PC-3 (cell line): ENCODE measurements around the gene GGCX. TPM values are rescaled to one million over a fixed set of nuclear protein-coding genes. Genes with fewer than 3 reads are reported as not detected.

ENCODE experiments used
- ATAC-seq: fragments of 200-7000 bp; cut with Tn5 transposase; 2 replicates; pipeline ENCODE4 v1.9.1; 2020; ENCODE audit warnings: mild to moderate bottlenecking, moderate library complexity
- BruUV-seq: library from RNA; stranded (reverse); fragments of 400-500 nt; replicated peaks from 2 replicates; lab custom pipeline; 2021; lab: Mats Ljungman, UMichigan
- CTCF ChIA-PET: fragments of 300-600 bp; sonication (Branson Sonifier 250); formaldehyde crosslinking; loops from one replicate; lab custom pipeline; 2022; ENCODE audit warnings: antibody characterized with exemption; lab: Charles Lee
- POLR2A ChIA-PET: fragments of 300-600 bp; sonication (Branson Sonifier 250); formaldehyde crosslinking; loops from one replicate; lab custom pipeline; 2022; ENCODE audit warnings: antibody characterized with exemption; ENCODE audit not compliant: unreplicated experiment; lab: Charles Lee
- DNase-seq: peaks from one replicate; pipeline ENCODE4 v3.0.0-alpha.2; 2015
- H2AFZ ChIP-seq: fragments of 300-600 bp; sonication (generic); 2 replicates; pipeline ENCODE4 v1.6.0; 2016; ENCODE audit warnings: antibody characterized with exemption, low read length
- H3F3A ChIP-seq: fragments of 300-600 bp; sonication (generic); one replicate; pipeline ENCODE4 v1.6.0; 2017; ENCODE audit warnings: antibody characterized with exemption, low read length, control low read depth, mild to moderate bottlenecking; ENCODE audit not compliant: unreplicated experiment
- H3K27ac ChIP-seq: fragments of 300-600 bp; sonication (generic); 2 replicates; pipeline ENCODE4 v1.5.1; 2016; ENCODE audit warnings: mild to moderate bottlenecking, low read length
- H3K27me3 ChIP-seq: fragments of 300-600 bp; sonication (generic); 2 replicates; pipeline ENCODE4 v1.6.1; 2016; ENCODE audit warnings: low read length, mixed read lengths
- H3K36me3 ChIP-seq: fragments of 300-600 bp; sonication (generic); 2 replicates; pipeline ENCODE4 v1.6.1; 2016; ENCODE audit warnings: low read depth, mixed run types, low read length, mixed read lengths
- H3K4me1 ChIP-seq: fragments of 300-600 bp; sonication (generic); 2 replicates; pipeline ENCODE4 v1.5.1; 2016; ENCODE audit warnings: low read length; ENCODE audit not compliant: insufficient read depth
- H3K4me2 ChIP-seq: fragments of 300-600 bp; sonication (generic); 2 replicates; pipeline ENCODE4 v1.6.0; 2016; ENCODE audit warnings: low read length
- H3K4me3 ChIP-seq: fragments of 300-600 bp; sonication (generic); 2 replicates; pipeline ENCODE4 v1.5.1; 2016; ENCODE audit warnings: mild to moderate bottlenecking, low read length, mixed read lengths
- H3K79me2 ChIP-seq: fragments of 300-600 bp; sonication (generic); 2 replicates; pipeline ENCODE4 v1.6.1; 2017; ENCODE audit warnings: low read length, mixed read lengths
- H3K9ac ChIP-seq: fragments of 300-600 bp; sonication (generic); 2 replicates; pipeline ENCODE4 v1.6.0; 2016; ENCODE audit warnings: mild to moderate bottlenecking, low read length
- H3K9me2 ChIP-seq: fragments of 300-600 bp; sonication (generic); replicated peaks from 2 replicates; pipeline ENCODE4 v1.6.1; 2016; ENCODE audit warnings: mixed run types, low read length, mixed read lengths
- H3K9me3 ChIP-seq: fragments of 300-600 bp; sonication (generic); 2 replicates; pipeline ENCODE4 v1.6.1; 2016; ENCODE audit warnings: low read length, mixed read lengths
- H4K20me1 ChIP-seq: fragments of 300-600 bp; sonication (generic); 2 replicates; pipeline ENCODE4 v1.6.1; 2016; ENCODE audit warnings: low read length, mixed read lengths
- EZH2 ChIP-seq: fragments of 300-600 bp; sonication (generic); IDR thresholded peaks from one replicate; pipeline ENCODE4 v1.6.1; 2017; ENCODE audit warnings: antibody characterized with exemption, mild to moderate bottlenecking, low read length; ENCODE audit not compliant: unreplicated experiment
- EZH2phosphoT487 ChIP-seq: fragments of 300-600 bp; sonication (generic); IDR thresholded peaks from 2 replicates; pipeline ENCODE4 v1.6.1; 2018; ENCODE audit warnings: mild to moderate bottlenecking, antibody characterized with exemption, low read length, borderline replicate concordance
- intact Hi-C: fragments of 100-400 bp; cut with micrococcal nuclease; formaldehyde crosslinking; loops from 2 replicates; pipeline ENCODE4 v1.9.0; 2023
- total RNA-seq: library from RNA; depleted of rRNA; stranded (reverse); fragments of >200 nt; gene quantifications from 2 replicates; pipeline ENCODE4 v1.2.3, GENCODE V29; 2014
- TF ChIP-seq, protein P1 (sequence below): fragments of 300-600 bp; sonication (generic); conservative IDR thresholded peaks from 2 replicates; pipeline ENCODE4 v1.5.1; 2017; ENCODE audit warnings: antibody characterized with exemption, low read depth, mild to moderate bottlenecking, low read length

Gene GGCX
- total RNA-seq, 1 experiment from 2014 or later = 46.7 TPM

DNA sequence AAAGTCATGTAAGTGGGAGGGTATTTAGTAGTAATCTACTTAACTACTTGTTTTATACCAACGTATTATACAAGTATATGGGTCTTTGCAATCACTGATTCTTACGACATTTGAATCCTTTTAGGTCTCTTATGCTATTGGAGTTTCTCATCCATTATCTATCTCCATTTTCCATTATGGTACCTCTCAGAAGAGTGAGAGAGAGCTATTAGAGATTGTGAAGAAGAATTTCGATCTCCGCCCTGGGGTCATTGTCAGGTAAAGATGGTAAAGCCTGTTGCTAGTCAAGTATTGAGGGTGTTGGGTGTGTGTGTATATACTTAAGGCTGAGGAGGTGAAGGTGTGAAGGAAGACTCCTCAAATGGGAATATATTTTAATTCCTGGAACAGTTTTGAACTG is 18.5 kb downstream of the GGCX start:
- no peak overlapping the region for H3K27ac ChIP-seq
- peaks cover 58% of the 10 kb centered on the region for H3K36me3 ChIP-seq
- peaks cover 54% of the 10 kb centered on the region for H3K79me2 ChIP-seq
- H4K20me1 ChIP-seq = peaks cover 63% of the 10 kb centered on the region
- intact Hi-C loops = no loop called here
- H3K27me3 ChIP-seq = no peaks in the 10 kb centered on the region
- no peaks in the 10 kb centered on the region for H3K9me2 ChIP-seq
- ChIA-PET CTCF (no interaction called here), POLR2A (no interaction called here)
- peak overlapping the region; percentile 95 for H3K4me3 ChIP-seq
- H3K9ac ChIP-seq = no peak overlapping the region
- H3K9me3 ChIP-seq = no peaks in the 10 kb centered on the region
- H3K4me2 ChIP-seq = peak overlapping the region; percentile 99
- no TSS peak for BruUV-seq
- ATAC-seq (no peak), DNase-seq (no peak)
- no peak overlapping the region for H2AFZ ChIP-seq
- peaks cover 71% of the 10 kb centered on the region for H3F3A ChIP-seq
- TF ChIP-seq, protein P1, sequence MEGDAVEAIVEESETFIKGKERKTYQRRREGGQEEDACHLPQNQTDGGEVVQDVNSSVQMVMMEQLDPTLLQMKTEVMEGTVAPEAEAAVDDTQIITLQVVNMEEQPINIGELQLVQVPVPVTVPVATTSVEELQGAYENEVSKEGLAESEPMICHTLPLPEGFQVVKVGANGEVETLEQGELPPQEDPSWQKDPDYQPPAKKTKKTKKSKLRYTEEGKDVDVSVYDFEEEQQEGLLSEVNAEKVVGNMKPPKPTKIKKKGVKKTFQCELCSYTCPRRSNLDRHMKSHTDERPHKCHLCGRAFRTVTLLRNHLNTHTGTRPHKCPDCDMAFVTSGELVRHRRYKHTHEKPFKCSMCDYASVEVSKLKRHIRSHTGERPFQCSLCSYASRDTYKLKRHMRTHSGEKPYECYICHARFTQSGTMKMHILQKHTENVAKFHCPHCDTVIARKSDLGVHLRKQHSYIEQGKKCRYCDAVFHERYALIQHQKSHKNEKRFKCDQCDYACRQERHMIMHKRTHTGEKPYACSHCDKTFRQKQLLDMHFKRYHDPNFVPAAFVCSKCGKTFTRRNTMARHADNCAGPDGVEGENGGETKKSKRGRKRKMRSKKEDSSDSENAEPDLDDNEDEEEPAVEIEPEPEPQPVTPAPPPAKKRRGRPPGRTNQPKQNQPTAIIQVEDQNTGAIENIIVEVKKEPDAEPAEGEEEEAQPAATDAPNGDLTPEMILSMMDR = no peak
- TF ChIP-seq EZH2phosphoT487 = no peak
- H3K4me1 ChIP-seq = peaks cover 22% of the 10 kb centered on the region

DNA sequence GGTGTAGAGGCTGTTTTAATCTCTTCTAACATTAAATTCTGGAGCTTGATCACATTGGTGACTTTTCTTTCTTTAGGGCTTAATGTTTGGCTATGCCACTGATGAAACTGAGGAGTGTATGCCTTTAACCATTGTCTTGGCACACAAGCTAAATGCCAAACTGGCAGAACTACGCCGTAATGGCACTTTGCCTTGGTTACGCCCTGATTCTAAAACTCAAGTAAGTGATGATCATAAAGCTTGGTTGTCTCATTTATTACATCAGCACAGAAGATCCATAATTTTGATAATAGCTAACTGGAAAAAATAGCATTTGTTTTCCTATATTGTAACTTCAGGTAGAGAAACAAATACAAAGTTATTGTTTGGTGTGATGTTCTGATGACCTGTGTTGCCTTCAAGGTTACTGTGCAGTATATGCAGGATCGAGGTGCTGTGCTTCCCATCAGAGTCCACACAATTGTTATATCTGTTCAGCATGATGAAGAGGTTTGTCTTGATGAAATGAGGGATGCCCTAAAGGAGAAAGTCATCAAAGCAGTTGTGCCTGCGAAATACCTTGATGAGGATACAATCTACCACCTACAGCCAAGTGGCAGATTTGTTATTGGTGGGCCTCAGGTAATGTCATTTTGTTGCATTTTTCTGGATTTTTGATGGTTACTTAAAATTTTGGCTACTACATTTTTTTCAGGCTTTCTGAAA is 19.4 kb downstream of the GGCX start:
- Histone ChIP-seq H3K27ac (no peak overlapping the region), H3K4me2 (peak overlapping the region; percentile 99), H3K79me2 (peaks cover 63% of the 10 kb centered on the region), H3K36me3 (peaks cover 58% of the 10 kb centered on the region), H3F3A (peaks cover 63% of the 10 kb centered on the region), H3K4me3 (peak overlapping the region; percentile 95), H4K20me1 (peaks cover 63% of the 10 kb centered on the region), H2AFZ (no peak overlapping the region), H3K9me3 (no peaks in the 10 kb centered on the region), H3K9me2 (no peaks in the 10 kb centered on the region), H3K27me3 (no peaks in the 10 kb centered on the region), H3K9ac (peak overlapping the region; percentile 100), H3K4me1 (peaks cover 31% of the 10 kb centered on the region)
- no TSS peak for BruUV-seq
- ChIA-PET CTCF (interaction anchor here (0.6 kb wide), 1 partner anchor 61 kb away, joined by 3 read pairs; the partner anchor contains the start of gene TMEM150A), POLR2A (interaction anchor here (0.6 to 3.5 kb wide), 4 partner anchors 37 to 153 kb away, joined by 3 to 27 read pairs (median 4); no protein-coding TSS in a partner anchor)
- intact Hi-C loops = no loop called here
- no peak for DNase-seq
- TF ChIP-seq, protein P1 = no peak
- no peak for TF ChIP-seq EZH2phosphoT487
- no peak for TF ChIP-seq EZH2
- ATAC-seq = no peak

DNA sequence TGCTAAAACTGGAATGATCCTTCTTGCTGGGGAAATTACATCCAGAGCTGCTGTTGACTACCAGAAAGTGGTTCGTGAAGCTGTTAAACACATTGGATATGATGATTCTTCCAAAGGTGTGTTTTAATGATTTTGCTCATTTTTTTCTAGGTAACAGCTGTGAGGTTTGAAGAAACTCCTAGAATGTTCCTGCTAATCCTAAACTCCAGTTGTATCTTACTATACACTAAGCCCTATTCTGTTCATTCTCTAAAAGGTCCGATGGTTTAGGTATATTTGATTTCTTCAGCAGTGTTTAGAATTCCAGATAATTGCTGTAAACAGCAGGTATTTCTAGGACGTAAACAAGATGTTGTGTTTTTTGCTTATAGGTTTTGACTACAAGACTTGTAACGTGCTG is 20.0 kb downstream of the GGCX start:
- H3K4me2 ChIP-seq = peak overlapping the region; percentile 99
- peak overlapping the region; percentile 95 for H3K4me3 ChIP-seq
- TF ChIP-seq EZH2phosphoT487 (no peak), EZH2 (no peak)
- TF ChIP-seq, protein P1 = no peak
- intact Hi-C loops = no loop called here
- H3K27me3 ChIP-seq = no peaks in the 10 kb centered on the region
- H3K27ac ChIP-seq = no peak overlapping the region
- H3F3A ChIP-seq = peaks cover 56% of the 10 kb centered on the region
- H3K36me3 ChIP-seq = peaks cover 58% of the 10 kb centered on the region
- no peaks in the 10 kb centered on the region for H3K9me2 ChIP-seq
- peaks cover 68% of the 10 kb centered on the region for H3K79me2 ChIP-seq
- H3K4me1 ChIP-seq = peaks cover 36% of the 10 kb centered on the region
- H3K9ac ChIP-seq = peak overlapping the region; percentile 100
- ChIA-PET POLR2A (interaction anchor here (3.5 kb wide), 1 partner anchor 37 kb away, joined by 27 read pairs; no protein-coding TSS in a partner anchor), CTCF (interaction anchor here (0.6 kb wide), 1 partner anchor 61 kb away, joined by 3 read pairs; the partner anchor contains the start of gene TMEM150A)
- peaks cover 63% of the 10 kb centered on the region for H4K20me1 ChIP-seq
- H2AFZ ChIP-seq = no peak overlapping the region
- DNase-seq (no peak), ATAC-seq (no peak)
- no TSS peak for BruUV-seq
- no peaks in the 10 kb centered on the region for H3K9me3 ChIP-seq
